ENCODE data around the gene LRRC3.

Gene LRRC3

DNA sequence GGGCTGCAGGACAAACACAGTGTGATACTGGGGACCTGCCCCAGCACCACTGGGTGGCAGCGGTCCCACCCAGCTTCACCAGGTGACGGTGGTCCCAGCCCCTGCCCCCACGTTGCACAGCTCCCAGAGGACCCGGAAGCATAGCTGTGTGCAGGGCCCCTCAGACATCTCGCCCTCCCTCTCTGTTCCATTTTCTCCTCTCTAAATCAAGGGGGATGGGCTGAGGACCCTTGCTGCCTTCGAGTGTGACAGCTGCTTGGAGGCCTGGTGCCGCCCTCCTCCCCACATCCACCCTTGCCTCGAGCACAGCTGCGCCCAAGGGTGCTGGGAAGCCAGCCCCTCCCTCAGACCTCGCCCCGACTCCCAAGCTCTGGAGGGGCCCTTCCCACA is 16.1 kb upstream of the LRRC3 start:
- no peak for DNase-seq (ENCODE audit: low read depth in 2 of 2)

DNA sequence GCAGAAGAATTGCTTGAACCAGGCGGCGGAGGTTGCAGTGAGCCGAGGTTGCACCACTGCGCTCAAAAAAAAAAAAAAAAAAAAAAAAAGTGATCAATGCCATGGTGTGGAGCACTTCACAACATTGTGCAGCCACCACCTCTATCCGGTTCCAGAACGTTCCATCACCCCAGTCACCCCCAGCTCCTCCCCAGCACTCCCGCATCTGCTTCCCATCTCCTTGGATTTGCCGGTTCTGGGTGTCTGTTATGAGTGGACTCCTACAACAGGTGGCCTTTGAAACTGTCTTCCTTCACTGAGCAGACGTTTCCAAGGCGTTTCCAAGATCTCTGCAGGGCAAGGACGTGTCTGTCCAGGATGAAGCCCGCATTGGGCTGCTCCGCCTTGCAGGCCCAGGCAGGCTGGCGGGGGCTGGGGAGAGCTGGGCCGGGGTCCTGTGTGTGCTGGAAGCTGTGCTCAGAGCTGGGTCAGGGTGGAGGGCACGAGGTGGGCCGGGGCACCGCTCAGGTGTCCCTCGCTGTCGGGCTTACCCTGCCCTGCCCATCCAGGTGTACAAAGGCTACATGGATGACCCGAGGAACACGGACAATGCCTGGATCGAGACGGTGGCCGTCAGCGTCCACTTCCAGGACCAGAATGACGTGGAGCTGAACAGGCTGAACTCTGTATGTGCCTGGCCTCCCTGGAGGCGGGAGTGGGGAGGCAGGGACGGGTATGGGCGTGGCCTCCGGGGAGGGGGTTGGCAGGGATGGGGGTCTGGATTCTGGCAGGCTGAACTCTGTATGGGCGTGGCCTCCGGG is 14.9 kb upstream of the LRRC3 start:
- no peak for DNase-seq (ENCODE audit: low read depth in 2 of 2)

DNA sequence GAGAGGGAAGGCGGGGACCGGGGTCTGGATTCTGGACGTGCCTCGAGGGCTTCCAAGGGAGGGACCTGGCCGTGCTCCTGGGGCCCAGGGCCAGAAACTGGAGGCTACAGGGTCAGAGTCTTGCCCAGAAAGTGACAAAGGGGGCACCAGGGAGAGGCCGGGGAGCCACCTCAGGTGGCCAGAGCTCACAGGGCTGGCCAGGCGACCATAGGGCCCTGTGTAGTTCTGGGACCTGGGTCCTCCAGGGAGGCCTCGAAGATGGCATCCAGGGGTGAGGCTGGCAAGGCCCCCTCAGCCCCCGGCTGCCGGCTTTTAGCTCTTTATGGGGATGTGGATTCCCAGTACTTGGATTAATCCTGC is 14.3 kb upstream of the LRRC3 start:
- no peak for DNase-seq (ENCODE audit: low read depth in 2 of 2)

DNA sequence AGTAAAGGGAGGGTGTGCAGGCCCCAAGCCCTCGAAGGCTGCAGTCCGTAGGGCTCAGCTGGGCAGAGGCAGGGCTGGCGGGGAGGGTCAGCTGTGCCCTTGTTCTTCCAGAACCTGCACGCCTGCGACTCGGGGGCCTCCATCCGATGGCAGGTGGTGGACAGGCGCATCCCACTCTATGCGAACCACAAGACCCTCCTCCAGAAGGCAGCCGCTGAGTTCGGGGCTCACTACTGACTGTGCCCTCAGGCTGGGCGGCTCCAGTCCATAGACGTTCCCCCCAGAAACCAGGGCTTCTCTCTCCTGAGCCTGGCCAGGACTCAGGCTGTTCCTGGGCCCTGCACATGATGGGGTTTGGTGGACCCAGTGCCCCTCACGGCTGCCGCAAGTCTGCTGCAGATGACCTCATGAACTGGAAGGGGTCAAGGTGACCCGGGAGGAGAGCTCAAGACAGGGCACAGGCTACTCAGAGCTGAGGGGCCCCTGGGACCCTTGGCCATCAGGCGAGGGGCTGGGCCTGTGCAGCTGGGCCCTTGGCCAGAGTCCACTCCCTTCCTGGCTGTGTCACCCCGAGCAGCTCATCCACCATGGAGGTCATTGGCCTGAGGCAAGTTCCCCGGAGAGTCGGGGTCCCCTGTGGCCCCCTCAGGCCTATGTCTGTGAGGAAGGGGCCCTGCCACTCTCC is 13.6 kb upstream of the LRRC3 start:
- DNase-seq (ENCODE audit: low read depth in 2 of 2): no peak

DNA sequence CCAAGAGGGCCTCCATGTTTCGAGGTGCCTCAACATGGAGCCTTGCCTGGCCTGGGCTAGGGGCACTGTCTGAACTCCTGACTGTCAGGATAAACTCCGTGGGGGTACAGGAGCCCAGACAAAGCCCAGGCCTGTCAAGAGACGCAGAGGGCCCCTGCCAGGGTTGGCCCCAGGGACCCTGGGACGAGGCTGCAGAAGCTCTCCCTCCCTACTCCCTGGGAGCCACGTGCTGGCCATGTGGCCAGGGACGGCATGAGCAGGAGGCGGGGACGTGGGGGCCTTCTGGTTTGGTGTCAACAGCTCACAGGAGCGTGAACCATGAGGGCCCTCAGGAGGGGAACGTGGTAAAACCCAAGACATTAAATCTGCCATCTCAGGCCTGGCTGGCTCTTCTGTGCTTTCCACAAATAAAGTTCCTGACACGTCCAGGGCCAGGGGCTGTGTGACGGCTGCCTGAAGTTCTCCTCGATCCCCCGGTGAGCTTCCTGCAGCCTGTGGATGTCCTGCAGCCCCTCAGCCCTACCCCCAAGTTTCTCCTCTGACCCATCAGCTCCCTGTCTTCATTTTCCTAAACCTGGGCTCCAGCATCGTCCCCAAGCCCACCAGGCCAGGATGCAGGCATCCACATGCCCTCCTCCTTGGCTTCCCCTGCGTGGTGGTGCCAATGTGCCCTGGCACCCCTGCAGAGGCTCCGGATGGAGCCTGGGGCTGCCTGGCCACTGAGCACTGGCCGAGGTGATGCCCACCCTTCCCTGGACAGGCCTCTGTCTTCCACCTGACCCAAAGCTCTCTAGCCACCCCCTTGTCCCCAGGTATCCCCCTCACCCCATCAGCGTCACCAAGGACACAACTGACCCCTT is 12.8 kb upstream of the LRRC3 start:
- no peak for DNase-seq (ENCODE audit: low read depth in 2 of 2)

DNA sequence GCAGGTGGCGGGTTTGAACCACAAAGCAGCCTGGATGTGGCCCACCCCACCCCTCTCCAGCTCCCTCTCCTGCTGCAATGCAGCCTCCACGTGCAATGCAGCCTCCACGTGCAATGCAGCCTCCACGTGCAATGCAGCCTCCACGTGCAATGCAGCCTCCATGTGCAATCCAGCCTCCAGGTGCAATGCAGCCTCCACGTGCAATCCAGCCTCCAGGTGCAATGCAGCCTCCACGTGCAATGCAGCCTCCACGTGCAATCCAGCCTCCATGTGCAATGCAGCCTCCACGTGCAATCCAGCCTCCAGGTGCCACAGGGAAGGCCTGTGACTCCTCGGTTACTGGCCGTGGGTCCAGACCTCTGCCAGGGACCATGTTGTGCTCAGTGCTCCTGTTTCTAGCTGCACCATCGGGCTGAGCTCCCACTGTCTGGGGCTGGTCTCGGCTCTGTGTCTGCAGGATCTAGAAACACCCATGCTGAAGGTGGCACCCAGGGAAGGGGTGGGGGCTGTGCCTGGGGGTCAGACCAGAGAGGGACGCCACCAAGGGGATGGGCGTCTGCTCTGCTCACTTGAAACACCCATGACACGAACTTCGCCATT is 11.9 kb upstream of the LRRC3 start:
- DNase-seq (ENCODE audit: low read depth in 2 of 2): no peak

DNA sequence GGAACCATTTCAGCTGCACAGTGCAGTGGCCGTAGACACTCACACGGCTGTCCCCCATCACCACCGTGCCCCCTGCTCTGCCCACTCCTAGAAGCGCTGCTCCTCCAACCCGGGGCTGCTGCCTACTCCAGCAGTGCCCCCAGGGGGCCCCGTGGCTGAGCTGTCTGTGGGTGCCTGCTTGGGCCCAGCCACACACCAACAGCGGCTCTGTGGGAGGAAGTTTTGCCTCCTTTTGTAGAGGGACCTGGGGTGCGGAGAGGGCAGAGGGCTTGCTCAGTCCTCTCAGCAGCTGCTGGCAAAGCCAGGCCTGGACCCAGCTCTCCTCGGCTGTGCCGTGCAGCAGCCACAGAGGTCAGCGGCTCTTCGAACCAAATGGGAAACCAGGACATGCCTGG is 11.4 kb upstream of the LRRC3 start:
- no peak for DNase-seq (ENCODE audit: low read depth in 2 of 2)

DNA sequence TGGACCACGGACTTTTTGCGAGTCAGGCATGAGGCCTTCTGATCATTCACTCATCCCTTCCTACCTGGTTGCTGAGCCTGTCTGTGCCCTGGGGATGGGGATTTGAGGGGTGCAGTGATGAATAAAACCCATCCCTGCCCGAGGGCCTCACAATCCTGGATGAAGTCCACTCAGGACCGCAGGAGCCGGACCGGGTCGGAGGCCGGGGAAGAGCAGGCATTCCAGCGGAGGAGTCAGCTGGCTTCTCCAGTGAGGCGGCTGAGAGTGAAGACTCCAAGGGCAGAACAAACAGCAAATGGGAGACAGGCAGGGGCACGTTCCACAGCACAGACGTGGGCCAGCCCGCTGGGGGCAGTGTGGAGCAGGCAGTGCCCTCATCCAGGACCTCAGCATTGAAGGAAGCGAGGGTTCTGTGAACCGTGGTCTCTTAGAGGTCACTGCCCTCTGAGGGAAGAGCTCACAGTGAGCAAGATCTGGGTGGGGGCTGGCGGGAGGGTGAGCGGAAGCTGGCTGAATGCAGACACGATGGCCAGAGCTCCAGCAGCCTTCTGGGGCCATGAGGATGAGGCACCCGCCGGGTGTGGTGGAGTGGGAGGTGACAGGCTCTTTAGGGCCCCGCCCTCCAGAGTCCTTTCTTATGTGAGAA is 10.9 kb upstream of the LRRC3 start:
- no peak for DNase-seq (ENCODE audit: low read depth in 2 of 2)

DNA sequence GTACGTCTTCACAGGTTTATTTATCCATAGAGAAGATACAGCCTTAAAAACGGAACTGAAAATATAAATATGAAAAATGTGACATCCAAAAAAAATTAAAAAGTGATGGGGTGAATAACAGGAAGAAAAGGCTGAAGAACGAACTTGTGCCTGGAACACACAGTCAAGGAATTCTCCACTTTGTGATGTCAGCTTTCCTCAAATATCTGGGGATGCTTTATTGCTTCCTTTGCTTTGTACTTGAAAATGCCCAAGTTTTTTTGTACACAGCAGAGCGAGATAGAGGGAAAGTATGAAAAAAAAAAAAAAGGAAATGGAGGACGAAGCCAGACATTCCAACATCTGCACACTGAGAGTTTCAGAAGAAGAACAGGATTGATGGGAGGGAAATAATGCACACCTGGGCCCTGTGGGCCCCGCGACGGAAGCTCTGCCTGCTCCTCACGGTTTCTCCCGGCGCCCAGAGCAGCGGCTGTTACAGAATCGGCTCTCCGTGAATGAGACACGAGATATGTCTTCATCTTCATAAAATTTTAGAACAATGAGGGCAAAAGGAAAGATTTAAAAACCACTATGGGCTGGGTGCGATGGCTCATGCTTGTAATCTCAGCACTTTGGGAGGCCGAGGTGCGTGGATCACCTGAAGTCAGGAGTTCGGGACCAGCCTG is 10.0 kb upstream of the LRRC3 start:
- DNase-seq (ENCODE audit: low read depth in 2 of 2): no peak

DNA sequence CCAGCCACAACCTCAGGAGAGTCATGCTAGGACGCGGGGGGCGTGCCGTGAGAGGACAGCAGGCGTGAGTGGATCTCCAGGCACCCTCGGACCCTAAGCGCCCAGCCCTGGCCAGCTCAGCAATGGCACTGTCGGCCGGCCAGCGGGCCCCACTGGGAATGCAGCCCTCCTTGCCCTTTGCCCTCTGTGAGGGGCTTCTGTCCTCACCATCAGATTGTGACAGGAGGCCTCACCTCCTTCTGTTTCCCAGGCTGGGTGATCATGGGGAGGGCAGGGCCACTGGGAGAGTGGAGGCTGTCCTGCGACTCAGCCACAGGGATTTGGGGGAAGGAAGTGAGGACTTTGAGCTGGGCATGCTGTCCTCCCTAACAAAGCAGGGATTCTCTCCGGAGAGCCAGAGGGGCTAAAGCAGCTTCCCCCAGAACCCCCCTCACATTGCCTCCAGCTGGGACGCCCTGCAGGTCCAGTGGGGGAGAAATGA is 6.6 kb upstream of the LRRC3 start:
- no peak for DNase-seq (ENCODE audit: low read depth in 2 of 2)

DNA sequence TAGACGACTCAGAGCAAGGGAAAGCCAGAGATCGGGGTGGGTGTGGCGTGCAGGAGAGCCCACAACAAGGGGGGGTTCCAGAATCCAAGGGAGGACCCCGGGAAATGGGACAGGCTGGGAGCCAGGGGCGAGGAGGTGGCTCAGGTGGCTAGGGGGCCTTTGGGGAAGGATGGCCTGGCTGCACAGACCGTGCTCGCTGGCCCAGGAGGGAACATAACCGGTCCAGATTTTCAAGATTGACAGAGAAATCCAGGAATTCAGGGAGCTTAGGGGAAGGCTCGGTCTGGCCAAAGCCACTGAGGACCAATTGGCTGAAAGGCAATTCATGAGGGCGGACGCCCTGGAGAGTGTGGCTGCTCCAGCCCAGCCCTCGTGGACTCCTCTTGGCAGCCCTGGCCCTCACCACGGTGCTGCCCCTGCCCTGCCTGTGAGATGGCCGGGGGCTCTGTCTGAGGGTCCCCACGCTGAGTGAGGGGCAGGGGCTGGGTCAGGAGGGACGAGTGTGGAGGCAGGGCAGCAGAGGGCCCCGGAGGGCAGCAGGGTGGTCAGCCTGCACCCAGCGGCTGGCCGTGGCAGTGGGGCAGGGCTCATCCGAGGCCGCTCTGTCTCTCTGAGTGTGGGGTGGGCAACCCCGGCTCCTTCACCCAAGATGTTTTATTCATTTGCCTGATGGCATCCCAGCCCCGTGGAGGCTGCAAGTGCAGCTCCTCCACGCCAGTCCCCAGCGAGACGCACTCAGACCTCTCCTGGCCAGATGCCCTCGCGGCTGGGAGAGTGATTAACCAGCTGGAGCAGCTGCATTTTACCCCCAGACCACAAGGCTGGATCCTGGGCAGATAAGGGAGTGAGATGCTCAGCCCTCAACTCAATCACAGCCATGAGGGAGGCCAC is 5.6 kb upstream of the LRRC3 start:
- DNase-seq (ENCODE audit: low read depth in 2 of 2): no peak

DNA sequence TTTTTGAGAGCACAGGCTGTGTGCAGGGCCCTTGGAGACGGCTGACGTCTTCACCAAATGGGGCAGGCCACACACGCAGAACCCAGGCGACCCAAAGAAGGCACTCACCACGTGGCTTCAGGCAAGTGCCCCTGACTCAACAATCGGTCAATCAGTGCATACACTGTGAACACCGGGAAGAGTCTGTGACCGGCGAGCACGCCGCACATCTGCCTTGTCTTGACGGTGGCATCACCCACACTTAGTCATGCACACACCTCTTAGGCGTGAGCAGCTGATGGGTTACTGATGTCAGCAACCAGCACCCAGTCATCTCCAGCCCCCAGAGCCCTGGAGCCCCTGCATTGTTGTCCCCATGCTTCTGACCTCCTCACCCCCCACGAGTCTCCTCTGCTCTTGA is 4.9 kb upstream of the LRRC3 start:
- DNase-seq (ENCODE audit: low read depth in 2 of 2): no peak

DNA sequence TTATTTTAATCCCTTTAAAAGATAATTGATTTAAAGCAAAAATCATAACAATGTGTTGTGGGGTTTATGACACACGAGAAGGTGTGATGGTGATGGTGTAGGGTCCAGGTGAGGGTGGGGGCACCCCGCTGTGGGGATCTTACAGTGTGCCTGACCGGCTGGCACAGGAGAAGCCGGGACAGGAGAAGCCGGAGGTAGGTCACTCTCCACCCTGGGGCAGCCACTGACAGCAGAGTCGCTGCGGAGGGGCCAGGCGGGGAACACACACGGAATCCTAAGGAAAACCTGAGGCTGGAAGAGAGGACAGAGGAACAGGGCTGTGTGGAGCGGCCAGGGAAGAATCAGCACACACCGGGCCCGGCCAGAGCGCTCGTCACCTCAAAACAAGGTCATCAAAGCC is 4.3 kb upstream of the LRRC3 start:
- DNase-seq (ENCODE audit: low read depth in 2 of 2): no peak

DNA sequence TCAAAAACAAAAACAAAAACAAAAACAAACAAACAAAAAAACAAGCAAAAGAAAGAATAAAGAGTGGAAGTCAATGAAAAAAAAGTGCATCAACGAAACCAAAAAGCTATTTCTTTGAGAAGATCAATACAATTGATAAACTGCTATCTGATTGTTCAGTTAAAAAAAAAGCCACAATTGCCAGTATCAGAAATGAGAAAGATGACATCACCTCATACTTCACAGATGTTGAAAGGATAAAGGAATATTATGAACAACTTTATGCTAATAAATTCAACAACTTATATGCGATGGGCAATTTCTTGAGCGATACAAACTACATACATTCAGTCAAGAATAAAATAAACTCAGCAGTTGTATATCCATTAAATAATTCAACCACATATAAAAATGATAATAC is 2.2 kb upstream of the LRRC3 start:
- no peak for DNase-seq (ENCODE audit: low read depth in 2 of 2)

DNA sequence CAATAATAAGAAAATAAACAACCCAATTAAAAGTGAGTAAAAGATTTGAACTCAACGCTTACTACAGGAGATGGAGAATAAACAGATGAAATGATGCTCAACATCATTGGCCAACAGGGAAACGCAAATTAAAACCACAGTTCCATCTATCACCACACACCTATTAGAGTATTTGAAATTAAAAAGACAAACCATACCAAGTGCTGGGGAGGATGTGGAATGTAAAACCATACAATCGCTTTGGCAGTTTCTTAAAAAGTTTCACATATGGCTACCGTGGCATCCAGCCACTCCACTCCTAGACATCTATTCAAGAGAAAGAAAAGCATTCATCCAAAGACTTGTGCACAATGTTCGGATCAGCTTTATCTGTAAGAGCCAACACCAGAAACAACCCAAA is 1.3 kb upstream of the LRRC3 start:
- DNase-seq (ENCODE audit: low read depth in 2 of 2): no peak

DNA sequence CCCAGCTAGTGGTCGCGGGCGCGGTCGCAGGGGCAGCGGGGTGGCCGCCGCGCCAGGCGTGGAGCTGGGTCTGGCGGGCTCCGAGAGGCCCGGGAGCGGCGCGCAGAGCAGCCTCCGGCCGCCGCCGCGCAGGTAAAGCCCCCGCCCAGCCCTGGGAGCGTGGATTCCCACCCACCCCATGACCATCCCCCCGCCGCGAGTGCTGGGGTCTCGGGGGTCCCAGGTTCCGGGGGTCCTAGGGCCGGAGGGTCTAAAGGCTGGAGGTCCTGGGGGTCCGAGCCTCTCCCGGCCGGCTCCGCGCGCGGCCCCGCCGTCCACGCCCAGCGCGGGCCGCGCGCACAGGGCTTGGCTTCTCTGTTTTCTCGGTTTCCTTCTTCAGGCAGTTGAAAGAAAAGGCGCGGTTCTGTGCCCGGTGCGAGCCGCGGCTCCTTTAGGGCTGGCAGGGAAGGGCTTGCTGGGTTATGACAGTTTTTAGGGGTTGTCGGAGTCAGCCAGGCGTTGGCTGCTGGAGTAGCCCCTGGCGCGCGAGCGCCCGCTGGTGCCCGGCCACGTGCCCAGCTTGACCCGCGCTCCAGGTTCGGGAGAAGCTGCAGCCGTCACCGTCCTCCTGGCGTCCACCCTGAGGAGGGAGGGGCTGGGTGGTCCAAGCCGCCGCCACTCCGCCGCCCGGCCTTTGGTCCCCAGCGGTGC is 359 bp downstream of the LRRC3 start:
- DNase-seq (ENCODE audit: low read depth in 2 of 2): peak; percentile 11 to 13

DNA sequence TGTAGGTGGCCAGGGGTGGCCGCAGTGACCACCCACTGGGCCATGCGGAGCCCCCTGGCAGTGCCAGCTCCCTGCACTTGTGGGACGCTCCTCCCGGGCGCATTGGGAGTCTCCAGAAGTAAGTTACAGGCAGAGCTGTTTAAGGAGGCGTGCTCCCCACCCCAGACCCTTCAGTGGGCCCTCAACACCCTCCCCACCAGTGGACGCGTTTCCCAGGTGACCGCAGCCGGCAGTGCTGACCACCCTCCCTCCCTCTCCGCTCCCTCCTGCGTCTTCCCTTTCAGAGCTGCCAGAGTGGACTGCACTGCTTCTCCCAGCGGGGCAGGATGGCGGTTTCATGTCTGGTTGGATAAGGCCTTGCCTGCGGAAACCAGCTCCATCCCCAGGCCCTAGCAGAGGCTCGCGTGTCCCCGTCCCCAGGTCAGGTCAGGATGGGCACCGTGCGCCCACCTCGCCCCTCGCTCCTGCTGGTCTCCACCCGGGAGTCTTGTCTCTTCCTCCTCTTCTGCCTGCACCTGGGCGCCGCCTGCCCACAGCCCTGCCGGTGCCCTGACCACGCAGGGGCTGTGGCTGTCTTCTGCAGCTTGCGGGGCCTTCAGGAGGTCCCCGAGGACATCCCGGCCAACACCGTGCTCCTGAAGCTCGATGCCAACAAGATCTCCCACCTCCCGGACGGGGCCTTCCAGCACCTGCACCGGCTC is 1.1 kb downstream of the LRRC3 start:
- DNase-seq (ENCODE audit: low read depth in 2 of 2): no peak

DNA sequence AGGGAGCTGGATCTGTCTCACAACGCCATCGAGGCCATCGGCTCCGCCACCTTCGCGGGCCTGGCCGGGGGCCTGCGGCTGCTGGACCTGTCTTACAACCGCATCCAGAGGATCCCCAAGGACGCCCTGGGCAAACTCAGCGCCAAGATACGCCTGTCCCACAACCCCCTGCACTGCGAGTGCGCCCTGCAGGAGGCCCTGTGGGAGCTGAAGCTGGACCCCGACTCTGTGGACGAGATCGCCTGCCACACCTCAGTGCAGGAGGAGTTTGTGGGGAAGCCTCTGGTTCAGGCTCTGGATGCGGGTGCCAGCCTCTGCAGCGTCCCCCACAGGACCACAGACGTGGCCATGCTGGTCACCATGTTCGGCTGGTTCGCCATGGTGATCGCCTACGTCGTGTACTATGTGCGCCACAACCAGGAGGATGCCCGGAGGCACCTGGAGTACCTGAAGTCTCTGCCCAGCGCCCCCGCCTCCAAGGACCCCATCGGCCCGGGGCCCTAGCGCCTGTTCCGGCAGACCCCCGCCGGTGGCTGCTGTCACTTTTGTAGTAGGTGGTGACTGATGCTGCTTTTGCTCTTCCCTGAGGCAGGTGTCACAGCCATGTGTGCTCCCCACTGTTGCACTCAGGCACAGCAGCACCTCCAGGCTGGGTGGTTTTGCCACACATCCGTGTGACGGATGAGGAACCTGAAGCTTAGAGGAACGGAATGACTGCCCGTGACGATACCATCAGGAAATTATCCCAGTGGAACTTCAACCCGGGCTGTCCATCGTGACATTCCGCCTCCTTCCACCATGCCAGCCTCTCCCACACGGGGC is 1.8 kb downstream of the LRRC3 start:
- no peak for DNase-seq (ENCODE audit: low read depth in 2 of 2)
